ENCODE data around the gene RHOA.

Gene RHOA

DNA sequence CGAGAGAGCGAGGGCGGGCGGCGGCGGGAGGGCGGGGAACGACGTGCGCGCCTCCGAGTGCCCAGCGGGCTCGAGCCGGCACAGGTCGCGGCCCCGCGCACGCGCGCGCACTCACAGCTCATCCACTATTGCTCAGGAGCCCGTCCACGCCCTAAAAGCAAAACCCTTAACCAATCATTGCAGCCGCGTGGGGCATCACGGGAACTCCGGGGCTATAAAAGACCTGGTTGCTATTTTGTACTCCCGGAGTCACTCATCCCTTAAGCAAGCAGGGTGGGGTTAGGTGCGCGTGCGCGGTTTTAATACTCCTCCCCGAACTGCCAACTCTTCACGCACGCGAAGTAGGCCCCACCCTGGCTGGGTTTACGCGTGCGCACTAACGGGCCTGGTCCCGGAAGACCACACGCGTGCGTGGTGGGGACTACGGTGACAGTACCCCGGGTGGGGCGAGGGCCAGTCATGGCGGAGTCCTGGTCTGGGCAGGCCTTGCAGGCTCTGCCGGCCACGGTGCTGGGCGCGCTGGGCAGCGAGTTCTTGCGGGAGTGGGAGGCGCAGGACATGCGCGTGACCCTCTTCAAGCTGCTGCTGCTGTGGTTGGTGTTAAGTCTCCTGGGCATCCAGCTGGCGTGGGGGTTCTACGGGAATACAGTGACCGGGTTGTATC is at the start of gene RHOA, which contains the start of gene TCTA:
Gene RHOA, minus strand, starts transcription at position 9 of the 664 bp plus-strand sequence. CDS start 36,387 bp downstream, outside the sequence.
Gene TCTA, plus strand, starts transcription at position 456 of the 664 bp plus-strand sequence. Its CDS starts 4 bp downstream, at position 460.
- peak; percentile 95 to 99 (median 98) for DNase-seq (ENCODE audit: low read depth in 2 of 3, low spot score in 1 of 3)

DNA sequence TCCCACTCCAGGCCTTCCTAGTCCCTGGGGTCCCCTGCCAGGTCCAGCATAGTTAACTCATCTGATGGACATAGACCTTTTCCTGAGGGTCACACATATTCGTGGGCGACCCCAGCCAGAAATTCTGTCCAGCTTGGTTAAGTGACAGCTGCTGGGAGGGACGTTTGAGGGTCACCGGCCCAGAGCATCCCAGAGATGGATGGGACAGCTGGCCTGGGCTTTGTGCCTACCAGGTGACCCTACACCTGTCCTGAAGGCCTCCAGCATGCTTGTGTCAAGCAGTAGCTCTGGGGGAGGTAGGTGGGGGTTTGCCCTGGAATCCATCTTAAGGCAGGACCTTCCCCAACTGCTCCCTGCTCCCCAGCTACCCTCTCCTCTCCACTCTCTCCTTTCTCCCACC is 49.2 kb upstream of the RHOA start:
- no peak for DNase-seq (ENCODE audit: low read depth in 2 of 3, low spot score in 1 of 3)

DNA sequence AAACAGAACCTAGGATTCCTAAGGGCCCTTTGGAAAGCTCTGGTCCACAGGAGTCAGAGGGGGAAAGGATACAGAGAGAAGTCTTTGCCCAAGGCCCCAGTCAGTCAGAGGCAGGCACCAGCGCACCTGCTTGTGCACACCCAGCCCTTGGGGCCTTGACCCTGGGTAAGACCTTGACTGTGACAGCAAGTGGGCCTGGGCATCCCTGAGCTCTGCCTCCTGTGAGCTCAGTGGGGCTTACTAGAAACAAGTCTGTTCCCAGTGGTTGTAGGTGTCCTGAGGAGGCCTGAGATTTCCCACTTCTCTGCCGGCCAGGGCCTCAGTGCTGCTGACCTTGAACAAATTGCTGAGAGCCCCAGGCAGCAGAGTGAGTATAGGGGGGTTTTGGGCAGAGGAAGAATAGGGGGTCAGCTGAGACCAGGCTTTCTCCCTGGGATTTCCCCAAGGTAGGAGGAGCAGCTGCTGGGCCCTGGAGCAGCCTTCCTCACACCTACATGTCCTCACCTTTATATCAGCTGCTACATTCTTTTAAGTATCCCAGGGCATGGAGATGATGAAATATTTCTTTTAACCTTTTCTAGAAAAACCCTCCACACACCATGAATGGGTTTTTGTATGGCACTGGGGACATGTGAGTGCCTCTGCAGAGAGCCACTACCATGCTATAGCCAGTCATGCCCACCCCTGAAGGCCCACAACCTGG is 48.6 kb upstream of the RHOA start:
- no peak for DNase-seq (ENCODE audit: low read depth in 2 of 3, low spot score in 1 of 3)

DNA sequence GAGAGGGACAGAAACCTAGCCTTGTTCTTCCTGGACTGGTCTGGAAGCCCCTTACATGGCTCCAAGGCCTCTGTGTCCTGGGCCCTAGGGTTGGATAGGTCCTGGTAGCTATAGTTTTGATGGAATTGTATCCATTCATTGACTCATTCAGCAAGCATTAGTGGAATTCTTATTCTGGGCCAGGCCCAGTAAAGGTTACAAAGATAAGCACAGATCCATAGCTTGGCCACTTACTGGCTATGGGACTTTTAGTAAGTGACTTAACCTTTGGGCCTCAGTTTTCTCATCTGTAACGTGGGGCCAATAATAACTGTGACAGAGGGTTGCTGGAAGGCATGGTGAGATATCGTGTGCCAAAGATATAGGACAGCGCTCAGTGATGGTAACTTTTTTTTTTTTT is 44.7 kb upstream of the RHOA start:
- DNase-seq (ENCODE audit: low read depth in 2 of 3, low spot score in 1 of 3): no peak

DNA sequence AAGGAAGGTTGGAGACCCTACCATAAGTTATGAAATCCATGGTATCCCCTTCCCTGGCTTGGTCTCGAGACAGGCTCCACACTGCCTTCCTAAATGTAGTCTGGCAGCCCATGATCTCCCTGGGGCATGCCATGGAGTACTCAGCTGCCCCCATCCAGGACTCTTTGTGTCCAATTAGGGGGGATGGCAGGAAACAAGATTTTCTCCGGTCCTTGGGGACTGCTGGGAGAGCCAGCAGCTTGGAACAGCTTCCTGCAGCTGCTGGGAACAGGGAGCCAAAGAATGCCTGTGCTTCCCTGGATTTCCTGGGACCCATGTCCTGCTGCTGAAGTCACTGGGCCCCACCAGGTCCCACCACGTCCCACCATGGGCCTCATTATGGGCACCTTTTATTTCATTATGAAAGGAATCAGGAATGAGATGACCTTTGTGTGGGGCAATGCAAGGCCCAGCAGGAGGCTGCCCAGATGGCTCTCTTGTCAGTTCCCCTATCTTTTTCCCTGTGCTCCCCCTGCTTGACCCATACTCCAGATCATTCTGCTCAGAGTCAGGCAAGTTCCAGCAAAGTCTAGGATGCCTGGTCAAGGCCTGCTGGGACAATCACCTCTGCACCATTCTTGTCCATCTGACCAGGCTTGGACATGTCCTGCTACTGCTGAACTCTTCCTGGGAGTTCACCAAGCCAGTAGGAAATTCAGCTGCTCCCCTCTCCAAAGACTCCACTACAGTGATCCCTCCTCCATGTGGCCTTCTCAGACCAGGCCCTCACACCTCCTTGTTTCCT is 43.3 kb upstream of the RHOA start:
- no peak for DNase-seq (ENCODE audit: low read depth in 2 of 3, low spot score in 1 of 3)

DNA sequence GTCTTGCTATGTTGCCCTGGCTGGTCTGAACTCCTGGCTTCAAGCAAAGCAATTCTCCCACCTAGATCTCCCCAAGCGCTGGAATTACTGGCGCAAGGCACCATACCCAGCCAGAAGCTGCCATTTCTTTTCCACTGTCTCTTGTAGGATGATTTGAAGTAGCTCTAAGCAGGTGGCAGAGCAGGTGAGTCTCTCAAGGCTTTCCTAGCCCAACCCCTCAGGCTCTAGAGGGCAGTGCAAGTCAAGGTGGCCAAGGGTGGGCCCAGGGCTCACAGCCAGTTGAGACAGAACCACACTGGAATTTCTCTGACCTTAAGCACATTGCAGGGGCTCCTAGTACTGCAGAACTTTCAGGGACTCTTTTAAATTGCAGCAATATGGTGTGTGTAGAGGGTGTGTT is 42.7 kb upstream of the RHOA start:
- no peak for DNase-seq (ENCODE audit: low read depth in 2 of 3, low spot score in 1 of 3)

DNA sequence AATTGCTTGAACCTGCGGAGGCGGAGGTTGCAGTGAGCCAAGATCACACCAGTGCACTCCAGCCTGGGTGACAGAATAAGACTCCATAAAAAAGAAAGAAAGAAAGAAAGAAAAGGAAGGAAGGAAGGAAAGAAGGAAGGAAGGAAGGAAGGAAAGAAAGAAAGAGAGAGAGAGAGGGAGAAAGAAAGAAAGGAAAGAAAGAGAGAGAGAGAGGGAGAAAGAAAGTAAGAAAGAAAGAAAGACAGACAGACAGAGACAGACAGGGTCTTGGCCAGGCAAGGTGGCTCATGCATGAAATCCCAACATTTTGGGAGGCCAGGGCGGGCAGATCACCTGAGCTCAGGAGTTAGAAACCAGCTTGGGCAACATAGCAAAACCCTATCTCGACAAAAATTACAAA is 41.8 kb upstream of the RHOA start:
- no peak for DNase-seq (ENCODE audit: low read depth in 2 of 3, low spot score in 1 of 3)

DNA sequence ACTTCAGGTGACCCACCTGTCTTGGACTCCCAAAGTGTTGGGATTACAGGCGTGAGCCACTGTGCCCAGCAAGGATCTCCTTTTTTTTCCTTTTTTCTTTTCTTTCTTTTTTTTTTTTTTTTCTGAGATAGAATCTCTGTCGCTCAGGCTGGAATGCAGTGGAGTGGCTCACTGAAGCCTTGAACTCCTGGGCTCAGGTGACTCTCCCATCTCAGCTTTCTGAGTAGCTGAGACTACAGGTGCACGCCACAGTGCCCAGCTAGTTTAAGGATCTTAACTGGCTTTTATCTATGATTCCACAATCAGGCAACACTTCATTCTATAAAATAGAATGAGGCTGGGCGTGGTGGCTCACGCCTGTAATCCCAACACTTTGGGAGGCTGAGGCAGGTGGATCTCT is 33.6 kb upstream of the RHOA start:
- no peak for DNase-seq (ENCODE audit: low read depth in 2 of 3, low spot score in 1 of 3)

DNA sequence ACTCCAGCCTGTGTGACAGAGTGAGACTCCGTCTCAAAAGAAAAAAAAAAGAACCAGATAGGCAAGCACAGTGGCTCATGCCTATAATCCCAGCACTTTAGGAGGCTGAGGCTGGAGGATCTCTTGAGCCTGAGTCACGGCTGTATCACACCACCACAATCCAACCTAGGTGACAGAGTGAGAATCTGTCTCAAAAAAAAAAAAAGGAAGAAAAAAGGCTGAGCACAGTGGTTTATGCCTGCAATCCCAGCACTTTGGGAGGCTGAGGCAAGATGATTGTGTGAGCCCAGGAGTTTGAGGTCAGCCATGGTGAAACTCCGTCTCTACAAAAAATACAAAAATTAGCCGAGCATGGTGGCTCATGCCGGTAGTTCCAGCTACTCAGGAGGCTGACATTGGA is 23.0 kb upstream of the RHOA start:
- no peak for DNase-seq (ENCODE audit: low read depth in 2 of 3, low spot score in 1 of 3)

DNA sequence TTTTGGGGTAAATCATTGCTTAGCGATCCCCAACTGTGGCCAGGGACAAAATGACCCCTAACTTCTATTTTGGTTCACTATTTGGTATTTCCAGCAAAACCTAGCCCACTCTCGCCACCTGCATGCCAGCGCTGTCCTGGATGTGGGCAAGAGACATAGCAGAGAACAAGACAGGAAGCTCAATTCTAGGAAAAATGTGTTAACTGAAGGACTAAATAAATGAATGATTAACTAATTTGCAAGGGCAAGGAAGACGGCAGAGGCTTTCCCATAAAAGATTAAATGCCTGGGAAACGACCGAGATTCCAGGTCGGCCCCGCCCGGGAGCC is 16.9 kb upstream of the RHOA start:
- DNase-seq (ENCODE audit: low read depth in 2 of 3, low spot score in 1 of 3): no peak

DNA sequence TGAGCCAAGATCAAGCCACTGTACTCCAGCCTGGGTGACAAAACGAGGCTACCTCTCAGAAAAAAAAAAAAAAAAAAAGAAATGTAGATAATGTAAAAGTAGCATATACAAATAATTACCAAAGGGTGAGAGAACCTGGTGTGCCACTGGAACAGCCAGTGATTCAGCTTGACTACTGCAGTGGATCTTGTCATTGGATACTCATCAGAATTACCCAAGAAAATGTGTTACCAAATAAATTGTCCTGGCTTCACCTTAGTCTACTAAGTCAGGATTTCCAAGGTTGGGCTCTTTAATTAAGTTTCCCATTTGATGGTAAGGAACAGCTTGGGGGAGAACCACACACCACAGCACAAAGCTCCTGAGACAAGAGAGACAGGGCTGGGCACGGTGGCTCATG is 15.8 kb upstream of the RHOA start:
- no peak for DNase-seq (ENCODE audit: low read depth in 2 of 3, low spot score in 1 of 3)

DNA sequence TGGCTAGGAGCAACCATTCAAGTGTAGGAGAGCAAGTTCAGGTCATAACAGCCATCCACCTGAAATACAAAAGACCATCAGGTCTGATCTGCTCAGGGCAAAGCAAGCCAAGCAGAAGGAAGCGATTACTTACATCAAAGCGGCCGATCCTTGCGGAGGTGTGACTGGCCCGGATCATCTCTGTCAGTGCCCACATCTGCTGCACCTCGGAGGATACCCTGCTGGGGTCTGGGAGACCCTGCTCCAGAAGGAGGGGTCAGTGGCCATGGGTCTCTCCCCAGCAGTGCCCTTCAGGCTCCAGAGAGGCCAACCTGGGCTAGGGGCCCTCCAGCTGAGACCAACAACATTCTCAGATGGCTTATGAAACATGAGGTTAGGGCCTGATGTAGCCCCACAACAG is 13.0 kb upstream of the RHOA start:
- no peak for DNase-seq (ENCODE audit: low read depth in 2 of 3, low spot score in 1 of 3)

DNA sequence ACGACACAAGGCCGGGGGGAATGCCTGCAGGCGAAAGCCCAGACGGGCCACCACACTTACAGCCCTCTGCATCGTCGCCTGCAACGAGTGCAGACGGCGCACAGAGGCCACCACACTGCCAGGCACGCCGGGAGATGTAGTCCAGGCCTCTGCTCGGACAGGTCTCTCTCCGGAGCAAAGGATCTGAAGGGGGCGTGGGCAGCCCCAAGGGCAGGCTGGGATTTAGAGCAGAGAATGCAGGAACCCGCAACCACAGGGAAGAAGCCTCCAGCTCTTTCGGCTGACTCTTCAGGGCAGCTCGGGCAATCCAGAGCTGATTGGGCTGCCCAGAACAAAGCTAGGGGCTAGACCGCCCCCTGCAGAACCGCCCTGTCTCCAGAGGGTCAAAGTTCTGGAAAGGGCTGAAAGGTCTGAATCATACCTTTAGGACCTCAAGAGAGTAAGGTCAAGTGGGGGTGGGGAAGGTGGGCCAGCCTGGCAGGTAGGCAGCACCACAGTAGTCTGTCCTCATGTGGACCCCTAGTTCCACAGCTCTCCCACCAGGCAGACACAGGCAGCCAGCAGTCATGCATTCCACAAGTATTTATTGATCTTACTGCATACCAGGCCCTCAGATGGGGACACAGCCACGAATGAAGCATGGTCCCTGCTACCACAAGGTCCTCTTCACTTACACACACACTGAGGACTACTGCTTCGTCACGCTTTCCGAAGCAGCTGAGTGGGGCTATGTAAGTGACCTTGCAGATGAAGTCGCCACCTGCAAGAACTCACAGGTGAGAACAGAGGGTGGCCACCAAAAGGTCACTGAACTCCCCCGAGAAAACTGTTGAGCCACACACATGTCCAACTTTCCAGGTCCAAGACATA is 10.8 kb upstream of the RHOA start, which contains the start of gene AMT:
Gene AMT, minus strand, starts transcription at position 95 of the 870 bp plus-strand sequence. Its CDS starts 23 bp downstream, at position 72.
- no peak for DNase-seq (ENCODE audit: low read depth in 2 of 3, low spot score in 1 of 3)

DNA sequence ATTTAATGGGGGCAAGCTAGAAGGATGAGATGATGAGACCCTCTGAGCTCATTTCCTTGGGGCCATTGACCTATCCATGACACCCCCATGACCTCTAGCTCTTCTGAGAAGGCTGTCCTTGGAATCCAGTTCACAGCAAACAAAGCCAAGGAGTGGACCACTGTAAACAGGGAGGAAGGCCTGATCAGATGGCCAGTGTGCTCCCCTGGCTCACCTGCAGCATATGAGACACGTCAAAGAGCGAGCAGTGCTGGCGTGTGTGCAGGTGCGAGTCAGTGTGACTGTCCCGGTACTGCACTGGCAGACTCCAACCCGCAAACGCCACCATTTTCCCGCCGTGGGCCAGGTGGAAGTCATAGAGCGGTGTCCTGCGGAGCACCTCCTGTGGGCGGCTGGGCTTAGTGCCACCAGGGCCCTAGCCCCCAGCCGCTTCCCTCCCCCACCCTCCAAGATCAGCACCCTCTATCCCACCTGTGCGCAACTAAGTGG is 10.2 kb upstream of the RHOA start:
- DNase-seq (ENCODE audit: low read depth in 2 of 3, low spot score in 1 of 3): no peak

DNA sequence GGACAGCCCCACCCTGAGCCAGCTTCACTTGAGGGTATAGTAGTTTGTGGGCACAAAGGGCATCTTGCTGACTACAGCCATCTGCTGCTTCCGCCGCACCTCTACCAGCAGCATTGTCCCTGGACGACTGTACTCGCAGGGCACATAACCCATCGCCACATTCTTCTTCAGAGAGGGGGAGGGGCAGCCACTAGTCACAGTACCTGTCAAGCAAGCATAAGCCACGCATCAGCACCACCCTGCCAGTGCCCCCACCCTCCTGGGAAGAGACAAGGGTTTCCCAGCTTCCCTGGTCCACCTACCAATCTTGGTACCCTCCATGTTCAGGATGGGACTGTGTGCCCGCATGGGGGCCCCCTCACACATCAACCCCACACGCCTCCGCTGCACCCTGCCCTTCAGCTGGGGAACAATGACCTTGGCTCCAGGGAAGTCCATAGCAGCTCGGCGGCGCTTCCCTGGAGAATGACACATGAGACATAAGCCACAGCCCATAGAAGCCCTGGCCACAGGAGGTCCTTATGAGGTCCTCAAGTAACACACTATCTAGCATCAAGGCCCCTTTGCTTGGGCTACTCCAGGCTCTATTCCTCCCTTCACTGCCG is 5.8 kb upstream of the RHOA start:
- no peak for DNase-seq (ENCODE audit: low read depth in 2 of 3, low spot score in 1 of 3)

DNA sequence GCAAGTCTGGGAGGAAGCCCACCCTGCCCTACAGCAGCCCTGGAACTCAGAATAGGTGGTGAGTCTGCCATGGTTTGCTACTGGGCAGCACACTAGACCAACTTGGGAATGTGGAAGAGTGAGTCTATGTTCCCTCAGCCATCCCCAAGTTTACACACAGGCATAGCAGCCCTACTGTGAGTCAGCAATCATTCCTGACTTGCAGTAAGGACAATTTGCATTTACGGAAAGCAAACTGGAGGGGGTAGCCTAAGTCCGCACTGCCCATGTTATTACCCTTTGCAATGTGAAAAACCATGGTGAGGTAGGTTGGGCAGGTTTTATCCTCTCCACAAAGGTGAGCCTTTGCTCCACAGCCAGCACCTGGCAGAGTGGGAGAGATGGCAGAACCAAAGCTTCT is 5.1 kb upstream of the RHOA start:
- no peak for DNase-seq (ENCODE audit: low read depth in 2 of 3, low spot score in 1 of 3)

DNA sequence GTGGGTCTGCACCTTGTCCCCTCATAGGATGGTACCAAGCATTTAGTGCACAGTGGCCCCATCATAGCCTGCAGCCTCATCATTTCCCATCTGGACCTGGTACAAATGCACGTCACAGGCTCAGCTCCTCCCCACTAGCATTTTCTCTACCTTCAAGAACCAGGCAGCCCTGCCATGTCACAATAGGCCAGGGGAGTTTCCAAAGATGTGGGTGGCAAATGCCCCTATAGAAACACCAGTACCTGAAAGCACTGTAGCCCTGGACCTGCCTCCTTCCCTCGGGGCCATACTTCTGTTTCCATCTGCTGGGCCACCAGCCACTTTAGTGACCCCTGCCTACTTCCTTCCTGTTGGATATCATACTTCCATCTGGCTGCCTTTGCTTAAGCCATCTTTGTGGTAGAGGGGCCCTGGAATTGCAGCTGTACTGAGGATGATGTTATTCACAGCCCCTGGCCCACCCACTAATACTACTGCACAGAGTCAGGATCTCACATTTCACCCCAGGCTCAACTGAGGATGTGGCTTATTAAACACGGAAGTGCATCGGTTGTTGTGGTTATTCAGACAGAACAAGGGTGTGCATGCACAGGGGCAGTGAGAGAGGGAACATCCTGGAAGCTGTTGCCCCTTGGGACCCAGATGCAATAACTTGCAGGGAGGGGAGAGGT is 4.3 kb upstream of the RHOA start:
- peak in 2 of 3 donors; percentile 46 to 53 for DNase-seq (ENCODE audit: low read depth in 2 of 3, low spot score in 1 of 3)

DNA sequence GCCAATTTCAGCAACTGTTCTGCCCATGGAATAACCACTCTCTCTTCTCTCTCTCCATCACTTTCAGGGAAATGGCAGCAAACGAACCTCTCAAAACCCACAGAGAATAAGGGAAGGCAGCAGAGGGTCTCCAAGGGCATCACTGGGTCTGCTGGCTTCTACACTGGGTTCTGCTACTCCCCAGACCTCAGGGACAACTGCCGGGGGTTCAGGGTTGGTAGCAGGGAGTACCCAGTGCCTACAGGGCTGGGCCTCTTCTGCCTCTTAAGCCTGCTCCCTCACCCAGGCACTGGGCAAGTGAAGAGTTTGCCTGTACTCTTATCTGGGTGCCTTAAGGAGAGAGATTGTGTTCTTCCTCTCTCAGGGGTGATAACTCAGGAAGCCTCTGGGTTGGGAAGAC is 3.0 kb upstream of the RHOA start:
- no peak for DNase-seq (ENCODE audit: low read depth in 2 of 3, low spot score in 1 of 3)

DNA sequence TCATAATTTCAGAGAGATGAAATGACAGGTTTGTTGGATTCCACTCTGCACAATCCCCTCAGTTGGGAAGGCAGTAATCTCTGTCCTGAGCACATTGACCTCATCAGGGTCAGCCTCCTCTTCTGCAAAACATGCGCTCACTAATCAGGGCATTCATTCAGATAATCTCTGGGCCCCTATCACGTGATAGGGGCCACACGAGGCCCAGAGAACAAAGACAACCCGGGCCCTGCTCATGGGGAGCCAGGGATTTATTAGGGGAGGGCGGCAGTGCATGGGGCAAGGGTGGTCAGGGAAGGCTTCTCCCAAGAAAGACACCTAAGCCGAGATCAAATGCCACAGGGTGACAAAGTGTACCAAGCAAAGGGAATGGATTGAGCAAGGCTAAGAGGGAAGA is 1.6 kb upstream of the RHOA start:
- DNase-seq (ENCODE audit: low read depth in 2 of 3, low spot score in 1 of 3): no peak

All from stimulated activated CD4-positive, alpha-beta T cell treated with anti-CD3 and anti-CD28 coated beads, Interleukin-12 subunit alpha, Interleukin-12 subunit beta, amount 100 ng/mL, for 48 hours (primary cell).